NB4 (cell line): ENCODE data around the gene YIPF1.
A peak's percentile ranks its signal among the peaks of the same experiment; 100 is the strongest.

Experiments used
- DNase-seq: peaks from one replicate; pipeline ENCODE4 v3.0.0; 2010; ENCODE audit warnings: low read depth
- H3K4me3 ChIP-seq: one replicate; pipeline ENCODE4 v1.5.1; 2011; ENCODE audit warnings: mild to moderate bottlenecking, low read depth, low read length, moderate library complexity
- CTCF ChIP-seq: IDR thresholded peaks from one replicate; pipeline ENCODE4 v1.5.1; 2012; ENCODE audit warnings: low read depth, low read length
- MAX ChIP-seq: IDR thresholded peaks from 2 replicates; pipeline ENCODE4 v1.6.1; 2011; ENCODE audit warnings: low read depth, low read length
- MYC ChIP-seq: IDR thresholded peaks from 2 replicates; pipeline ENCODE4 v1.6.1; 2011; ENCODE audit warnings: low read depth, low read length
- POLR2A ChIP-seq: IDR thresholded peaks from 2 replicates; pipeline ENCODE4 v1.6.1; 2011; ENCODE audit warnings: mild to moderate bottlenecking; ENCODE audit not compliant: insufficient read length; ENCODE audit errors: extremely low read depth

The YIPF1 gene

GRCh38 chr1:53869454-53870117 is 20.0 kb downstream of the YIPF1 start:
- TF ChIP-seq CTCF (no peak), MAX (no peak), MYC (no peak), POLR2A (no peak)
- peak; percentile 34 for DNase-seq
- H3K4me3 ChIP-seq: no peak overlapping the region

- H3K4me3 ChIP-seq: no peak overlapping the region
- DNase-seq: no peak
- TF ChIP-seq CTCF: no peak
- no peak for TF ChIP-seq POLR2A
These were observed 21.0 kb downstream of the YIPF1 start for GRCh38 chr1:53868565-53868964.

- no peak overlapping the region for H3K4me3 ChIP-seq
- TF ChIP-seq MAX: no peak
- TF ChIP-seq POLR2A: no peak
- no peak for TF ChIP-seq MYC
- TF ChIP-seq CTCF: no peak
- DNase-seq: peak; percentile 5
These were observed 27.1 kb downstream of the YIPF1 start for GRCh38 chr1:53862507-53862906.

- no peak overlapping the region for H3K4me3 ChIP-seq
- peak; percentile 67 for DNase-seq
- TF ChIP-seq CTCF (peak; percentile 81), MYC (no peak)
These were observed 28.6 kb downstream of the YIPF1 start for GRCh38 chr1:53860967-53861411.

GRCh38 chr1:53851571-53852285 is 37.9 kb downstream of the YIPF1 start:
- TF ChIP-seq MAX: no peak
- no peak for TF ChIP-seq MYC
- no peak for TF ChIP-seq POLR2A
- no peak for TF ChIP-seq CTCF
- no peak for DNase-seq
- no peak overlapping the region for H3K4me3 ChIP-seq
